Coronary artery (tissue), 2 donors: ENCODE results near the gene LORICRIN.

ENCODE experiments used
- DNase-seq: peaks from one replicate; pipeline ENCODE4 v3.0.0-alpha.2; 2017; ENCODE audit warnings: low spot score
- H3K27ac ChIP-seq, 2 donors: fragments of 200-600 bp; sonication (generic); one replicate each; pipeline ENCODE4 v1.5.1; 2016 to 2019
- H3K4me3 ChIP-seq: fragments of 200-600 bp; sonication (generic); 2 replicates; pipeline ENCODE4 v1.5.1; 2016; ENCODE audit warnings: mild to moderate bottlenecking, moderate library complexity
- CTCF ChIP-seq: fragments of 200-600 bp; sonication (generic); IDR thresholded peaks from one replicate; pipeline ENCODE4 v1.5.1; 2019; ENCODE audit warnings: antibody characterized with exemption

LORICRIN gene

GRCh38 chr1:153259387-153259786 lies at the start of gene LORICRIN:
TSS of gene LORICRIN (plus strand) at chr1:153259687. CDS start at chr1:153260950, 1,263 bp downstream.
- no peak within 1 kb of the TSS for H3K27ac ChIP-seq
- TF ChIP-seq CTCF = no peak
- no peak for DNase-seq
- H3K4me3 ChIP-seq = no peak within 1 kb of the TSS

GRCh38 chr1:153210206-153210605 lies 49.3 kb upstream of the LORICRIN start:
- Histone ChIP-seq H3K4me3 (no peak overlapping the region), H3K27ac (no peak overlapping the region)
- no peak for TF ChIP-seq CTCF
- DNase-seq = no peak

- Histone ChIP-seq H3K27ac (no peak overlapping the region), H3K4me3 (no peak overlapping the region)
- TF ChIP-seq CTCF = no peak
- DNase-seq = no peak
Measured at GRCh38 chr1:153212201-153212600, 47.3 kb upstream of the LORICRIN start.

- H3K4me3 ChIP-seq = no peak overlapping the region
- no peak for TF ChIP-seq CTCF
- DNase-seq = no peak
- no peak overlapping the region for H3K27ac ChIP-seq
Measured at GRCh38 chr1:153213519-153213918, 46.0 kb upstream of the LORICRIN start.

- no peak for DNase-seq
- Histone ChIP-seq H3K4me3 (no peak within 1 kb of the TSS), H3K27ac (no peak within 1 kb of the TSS)
- TF ChIP-seq CTCF = no peak
Measured at GRCh38 chr1:153217212-153217611, 42.3 kb upstream of the LORICRIN start, which contains the start of gene PRR9. TSS of gene PRR9 (plus strand) at chr1:153217584. CDS start at chr1:153218145, 561 bp downstream.

GRCh38 chr1:153217744-153218416 lies 41.6 kb upstream of the LORICRIN start:
- Histone ChIP-seq H3K4me3 (no peak overlapping the region), H3K27ac (no peak overlapping the region)
- no peak for TF ChIP-seq CTCF
- no peak for DNase-seq

GRCh38 chr1:153220606-153221303 lies 38.7 kb upstream of the LORICRIN start:
- no peak for TF ChIP-seq CTCF
- no peak overlapping the region for H3K27ac ChIP-seq
- H3K4me3 ChIP-seq = no peak overlapping the region
- no peak for DNase-seq
